LNCaP clone FGC (cell line): Measurements from ENCODE around the gene PROCA1.

Source experiments
- DNase-seq: peaks from one replicate; pipeline ENCODE4 v3.0.0-alpha.2; 2011; ENCODE audit warnings: low read depth
- H3K4me3 ChIP-seq: 2 replicates; pipeline ENCODE4 v1.5.1; 2011; ENCODE audit warnings: mild to moderate bottlenecking, low read depth, low read length, control low read depth
- TF ChIP-seq, protein P1 (sequence below): IDR thresholded peaks from 2 replicates; pipeline ENCODE4 v1.5.1; 2012; ENCODE audit warnings: mild to moderate bottlenecking; ENCODE audit not compliant: control insufficient read depth, insufficient read depth; ENCODE audit errors: extremely low read depth

Gene PROCA1

DNA sequence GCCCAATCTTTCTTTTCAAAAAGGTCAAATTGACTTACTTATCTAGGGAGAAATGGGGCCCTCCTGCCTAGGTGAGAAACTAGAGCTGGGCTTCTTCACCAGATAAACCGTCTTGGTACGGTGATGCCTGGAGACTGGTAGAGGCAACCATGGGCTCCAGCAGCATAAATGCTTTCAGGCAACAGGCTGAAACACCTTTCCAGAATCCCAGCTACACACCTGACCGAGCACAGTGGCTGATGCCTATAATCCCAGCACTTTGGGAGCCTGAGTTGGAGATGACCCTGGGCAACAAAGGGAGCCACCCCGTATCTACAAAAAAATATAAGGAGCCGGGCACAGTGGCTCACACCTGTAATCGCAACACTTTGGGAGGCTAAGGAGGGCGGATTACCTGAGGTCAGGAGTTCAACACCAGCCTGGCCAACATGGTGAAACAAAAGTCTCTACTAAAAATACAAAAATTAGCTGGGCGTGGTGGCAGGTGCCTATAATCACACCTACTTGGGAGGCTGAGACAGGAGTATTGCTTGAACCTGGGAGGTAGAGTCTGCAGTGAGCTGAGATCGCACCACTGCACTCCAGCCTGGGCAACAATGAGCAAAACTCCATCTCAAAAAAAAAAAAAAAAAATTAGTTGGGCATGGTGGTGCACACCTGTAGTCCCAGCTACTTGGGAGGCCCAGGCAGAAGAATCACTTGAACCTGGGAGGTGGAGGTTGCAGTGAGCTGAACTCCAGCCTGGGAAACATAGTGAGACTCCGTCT, 40.1 kb upstream of the PROCA1 start:
- TF ChIP-seq, protein P1, sequence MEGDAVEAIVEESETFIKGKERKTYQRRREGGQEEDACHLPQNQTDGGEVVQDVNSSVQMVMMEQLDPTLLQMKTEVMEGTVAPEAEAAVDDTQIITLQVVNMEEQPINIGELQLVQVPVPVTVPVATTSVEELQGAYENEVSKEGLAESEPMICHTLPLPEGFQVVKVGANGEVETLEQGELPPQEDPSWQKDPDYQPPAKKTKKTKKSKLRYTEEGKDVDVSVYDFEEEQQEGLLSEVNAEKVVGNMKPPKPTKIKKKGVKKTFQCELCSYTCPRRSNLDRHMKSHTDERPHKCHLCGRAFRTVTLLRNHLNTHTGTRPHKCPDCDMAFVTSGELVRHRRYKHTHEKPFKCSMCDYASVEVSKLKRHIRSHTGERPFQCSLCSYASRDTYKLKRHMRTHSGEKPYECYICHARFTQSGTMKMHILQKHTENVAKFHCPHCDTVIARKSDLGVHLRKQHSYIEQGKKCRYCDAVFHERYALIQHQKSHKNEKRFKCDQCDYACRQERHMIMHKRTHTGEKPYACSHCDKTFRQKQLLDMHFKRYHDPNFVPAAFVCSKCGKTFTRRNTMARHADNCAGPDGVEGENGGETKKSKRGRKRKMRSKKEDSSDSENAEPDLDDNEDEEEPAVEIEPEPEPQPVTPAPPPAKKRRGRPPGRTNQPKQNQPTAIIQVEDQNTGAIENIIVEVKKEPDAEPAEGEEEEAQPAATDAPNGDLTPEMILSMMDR, result no peak
- DNase-seq, result no peak
- H3K4me3 ChIP-seq, result no peak overlapping the region

DNA sequence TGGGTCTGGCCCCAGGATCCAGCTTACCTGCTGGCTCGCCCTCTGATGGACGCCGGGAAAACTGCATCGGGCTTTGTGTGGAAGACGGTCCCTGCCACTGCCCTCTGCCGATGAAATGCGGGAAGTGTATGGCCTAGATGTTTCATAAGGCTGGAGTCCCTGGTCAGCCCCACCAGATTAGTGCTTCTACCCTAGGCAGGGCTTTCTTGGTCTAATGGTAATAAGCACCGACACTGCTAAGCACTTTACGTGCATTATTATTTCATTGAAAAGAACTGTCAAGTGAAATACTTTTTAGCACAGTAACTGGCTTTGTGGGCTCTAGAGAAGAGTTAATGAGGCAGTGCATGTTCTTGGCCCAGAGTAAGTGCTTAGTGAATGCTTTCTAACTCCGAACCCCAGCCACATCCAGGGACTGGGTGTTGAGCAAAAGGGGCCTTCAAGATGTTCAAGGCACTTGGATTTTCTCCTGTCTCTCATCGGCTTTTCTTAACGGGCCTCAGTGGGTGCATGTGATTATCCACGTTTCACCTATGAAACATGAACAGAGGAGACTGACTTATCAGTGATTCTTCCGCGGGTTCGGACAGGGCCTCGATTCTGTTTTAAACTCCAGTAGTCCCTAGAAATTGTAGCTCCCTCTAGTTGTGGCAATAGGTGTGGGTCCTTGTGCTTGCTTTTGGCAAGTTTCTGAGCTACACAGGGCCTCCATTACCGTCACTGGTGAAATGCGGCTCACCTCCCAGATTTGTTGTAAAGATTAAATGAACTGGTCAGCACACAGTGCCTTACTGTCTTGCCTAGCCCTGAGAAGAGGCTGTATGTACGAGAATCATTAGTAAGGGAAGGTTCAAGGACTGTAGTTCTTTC, 38.7 kb upstream of the PROCA1 start:
- DNase-seq, result peak; percentile 77
- TF ChIP-seq, protein P1, result peak; percentile 99
- no peak overlapping the region for H3K4me3 ChIP-seq

DNA sequence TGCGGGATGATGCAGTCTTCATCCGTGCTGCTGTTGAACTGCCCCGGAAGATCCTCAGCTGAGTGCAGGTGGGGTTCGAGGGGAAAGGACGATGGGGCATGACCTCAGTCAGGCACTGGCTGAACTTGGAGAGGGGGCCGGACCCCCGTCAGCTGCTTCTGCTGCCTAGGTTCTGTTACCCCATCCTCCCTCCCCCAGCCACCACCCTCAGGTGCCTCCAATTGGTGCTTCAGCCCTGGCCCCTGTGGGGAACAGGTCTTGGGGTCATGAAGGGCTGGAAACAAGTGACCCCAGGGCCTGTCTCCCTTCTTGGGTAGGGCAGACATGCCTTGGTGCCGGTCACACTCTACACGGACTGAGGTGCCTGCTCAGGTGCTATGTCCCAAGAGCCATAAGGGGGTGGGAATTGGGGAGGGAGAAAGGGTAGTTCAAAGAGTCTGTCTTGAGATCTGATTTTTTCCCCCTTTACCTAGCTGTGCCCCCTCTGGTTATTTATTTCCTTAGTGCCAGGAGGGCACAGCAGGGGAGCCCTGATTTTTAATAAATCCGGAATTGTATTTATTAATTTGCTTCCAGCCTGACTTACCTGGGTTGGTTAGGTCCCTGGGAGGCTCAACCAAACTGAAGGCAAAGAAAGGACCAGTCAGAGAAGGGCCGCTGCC, 38.0 kb upstream of the PROCA1 start:
- H3K4me3 ChIP-seq, result no peak overlapping the region
- TF ChIP-seq, protein P1, result no peak
- DNase-seq, result no peak

DNA sequence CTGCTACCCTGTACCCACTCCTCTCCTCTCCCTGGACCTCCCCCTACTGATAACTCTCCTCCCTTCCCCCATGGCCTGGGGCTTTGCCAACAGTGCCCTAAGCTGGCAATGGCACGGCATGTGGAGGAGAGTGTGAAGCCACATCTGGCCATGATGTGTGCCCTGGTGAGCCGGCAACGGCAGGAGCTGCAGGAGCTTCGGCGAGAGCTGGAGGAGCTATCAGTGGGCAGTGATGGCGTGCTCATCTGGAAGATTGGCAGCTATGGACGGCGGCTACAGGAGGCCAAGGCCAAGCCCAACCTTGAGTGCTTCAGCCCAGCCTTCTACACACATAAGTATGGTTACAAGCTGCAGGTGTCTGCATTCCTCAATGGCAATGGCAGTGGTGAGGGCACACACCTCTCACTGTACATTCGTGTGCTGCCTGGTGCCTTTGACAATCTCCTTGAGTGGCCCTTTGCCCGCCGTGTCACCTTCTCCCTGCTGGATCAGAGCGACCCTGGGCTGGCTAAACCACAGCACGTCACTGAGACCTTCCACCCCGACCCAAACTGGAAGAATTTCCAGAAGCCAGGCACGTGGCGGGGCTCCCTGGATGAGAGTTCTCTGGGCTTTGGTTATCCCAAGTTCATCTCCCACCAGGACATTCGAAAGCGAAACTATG, 37.3 kb upstream of the PROCA1 start:
- no peak overlapping the region for H3K4me3 ChIP-seq
- TF ChIP-seq, protein P1, result no peak
- DNase-seq, result no peak

DNA sequence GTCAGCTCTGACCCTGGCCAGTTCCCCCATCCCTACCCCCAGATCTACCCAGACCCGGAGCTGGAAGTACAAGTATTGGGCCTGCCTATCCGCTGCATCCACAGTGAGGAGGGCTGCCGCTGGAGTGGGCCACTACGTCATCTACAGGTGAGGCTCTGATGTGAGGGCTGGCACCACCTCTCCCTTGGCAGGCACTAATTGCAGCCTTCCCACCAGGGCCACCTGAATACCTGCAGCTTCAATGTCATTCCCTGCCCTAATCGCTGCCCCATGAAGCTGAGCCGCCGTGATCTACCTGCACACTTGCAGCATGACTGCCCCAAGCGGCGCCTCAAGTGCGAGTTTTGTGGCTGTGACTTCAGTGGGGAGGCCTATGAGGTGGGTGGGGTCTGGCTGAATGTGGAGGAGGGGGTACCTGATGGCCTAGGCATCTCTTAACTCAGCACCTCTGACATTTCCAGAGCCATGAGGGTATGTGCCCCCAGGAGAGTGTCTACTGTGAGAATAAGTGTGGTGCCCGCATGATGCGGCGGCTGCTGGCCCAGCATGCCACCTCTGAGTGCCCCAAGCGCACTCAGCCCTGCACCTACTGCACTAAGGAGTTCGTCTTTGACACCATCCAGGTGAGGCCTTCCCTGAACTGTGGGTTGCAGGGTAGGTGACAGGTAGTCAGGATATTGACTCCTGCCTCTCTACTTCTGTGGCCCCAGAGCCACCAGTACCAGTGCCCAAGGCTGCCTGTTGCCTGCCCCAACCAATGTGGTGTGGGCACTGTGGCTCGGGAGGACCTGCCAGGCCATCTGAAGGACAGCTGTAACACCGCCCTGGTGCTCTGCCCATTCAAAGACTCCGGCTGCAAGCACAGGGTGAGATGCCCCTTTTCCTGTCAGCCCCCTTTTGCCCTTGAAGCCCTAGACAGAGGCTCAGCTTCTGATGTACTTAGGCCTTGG, 36.4 kb upstream of the PROCA1 start:
- TF ChIP-seq, protein P1, result no peak
- H3K4me3 ChIP-seq, result peak overlapping the region; percentile 89
- no peak for DNase-seq

DNA sequence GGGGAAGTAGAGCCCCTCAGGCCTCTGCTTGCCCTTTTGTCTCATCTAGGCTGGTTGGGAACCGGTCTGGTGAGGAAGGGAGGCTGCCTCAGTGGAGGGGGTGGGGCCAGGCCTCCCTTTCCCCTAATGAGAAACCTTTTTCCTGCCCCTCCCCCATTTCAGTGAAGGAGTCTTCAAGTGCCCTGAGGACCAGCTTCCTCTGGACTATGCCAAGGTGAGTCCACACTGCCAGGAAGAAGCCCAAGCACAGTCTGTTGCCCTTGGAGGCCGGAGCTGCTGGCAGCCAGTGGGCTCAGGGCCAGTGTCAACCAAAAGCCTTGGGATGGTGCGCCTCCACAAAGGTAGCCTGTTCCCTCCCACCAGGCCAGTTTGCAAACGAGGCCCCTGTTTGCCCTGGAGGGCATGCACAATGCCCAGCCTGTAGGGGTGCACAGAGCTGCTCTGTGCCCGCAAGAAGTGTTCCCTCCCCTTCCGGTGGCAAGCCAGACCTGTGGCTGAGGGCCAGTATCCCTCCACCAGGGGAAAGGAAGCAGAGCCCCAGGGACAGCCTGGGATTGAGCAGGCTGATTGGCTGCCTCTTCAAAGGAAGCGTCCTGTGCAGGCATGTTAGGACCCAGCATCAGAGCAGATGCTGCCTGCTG, 35.5 kb upstream of the PROCA1 start:
- DNase-seq, result peak; percentile 98

More for the DNA sequence above, 35.5 kb upstream of the PROCA1 start:
- peak overlapping the region; percentile 89 for H3K4me3 ChIP-seq
- TF ChIP-seq, protein P1, result no peak
